HL-60 (cell line): ENCODE results near the gene LACRT.

Source experiments
- DNase-seq, 2 experiments: peaks; one replicate each; pipeline ENCODE4 v3.0.0-alpha.2; 2010 to 2020; ENCODE audit warnings: low read depth in 1 of 2, low spot score in 1 of 2
- H3K27ac ChIP-seq: fragments of 250-450 bp; sonication (Bioruptor Pico); replicated peaks from 2 replicates; pipeline ENCODE4 v1.5.1; 2020; ENCODE audit warnings: mild to moderate bottlenecking, moderate library complexity
- H3K27me3 ChIP-seq: fragments of 250-450 bp; sonication (Bioruptor Pico); 2 replicates; pipeline ENCODE4 v1.5.1; 2021; ENCODE audit warnings: mild to moderate bottlenecking, moderate library complexity; ENCODE audit not compliant: insufficient read depth, poor library complexity, severe bottlenecking
- H3K4me3 ChIP-seq: replicated peaks from 2 replicates; pipeline ENCODE4 v1.5.1; 2011; ENCODE audit warnings: mild to moderate bottlenecking, control low read depth, low read length; ENCODE audit not compliant: insufficient read depth
- CTCF ChIP-seq: IDR thresholded peaks from one replicate; pipeline ENCODE4 v1.5.1; 2011; ENCODE audit warnings: low read length, control low read depth, inconsistent platforms; ENCODE audit not compliant: insufficient read depth
- GABPA ChIP-seq: IDR thresholded peaks from 2 replicates; pipeline ENCODE4 v1.6.1; 2012; ENCODE audit warnings: low read depth
- POLR2AphosphoS5 ChIP-seq: IDR thresholded peaks from 2 replicates; pipeline ENCODE4 v1.6.1; 2012; ENCODE audit warnings: low read depth
- REST ChIP-seq: IDR thresholded peaks from 2 replicates; pipeline ENCODE4 v1.6.1; 2012; ENCODE audit warnings: low read depth; ENCODE audit not compliant: insufficient replicate concordance
- SPI1 ChIP-seq: IDR thresholded peaks from 2 replicates; pipeline ENCODE4 v1.6.1; 2012; ENCODE audit warnings: low read depth, mild to moderate bottlenecking, borderline replicate concordance

LACRT gene

GRCh38 chr12:54593725-54594124, 41.0 kb downstream of the LACRT start:
- no peak overlapping the region for H3K27ac ChIP-seq
- TF ChIP-seq GABPA (no peak), SPI1 (no peak), POLR2AphosphoS5 (no peak), CTCF (no peak), REST (no peak)
- no peak for DNase-seq
- H3K4me3 ChIP-seq = no peak overlapping the region
- H3K27me3 ChIP-seq = peaks cover 28% of the 10 kb centered on the region

GRCh38 chr12:54593135-54593534, 41.6 kb downstream of the LACRT start:
- Histone ChIP-seq H3K4me3 (no peak overlapping the region), H3K27me3 (peaks cover 31% of the 10 kb centered on the region), H3K27ac (no peak overlapping the region)
- TF ChIP-seq POLR2AphosphoS5 (no peak), REST (no peak), SPI1 (no peak), CTCF (no peak), GABPA (no peak)
- DNase-seq = no peak

GRCh38 chr12:54592316-54592715, 42.4 kb downstream of the LACRT start:
- TF ChIP-seq SPI1 (no peak), GABPA (no peak), CTCF (no peak), REST (no peak), POLR2AphosphoS5 (no peak)

More at GRCh38 chr12:54592316-54592715, 42.4 kb downstream of the LACRT start:
- DNase-seq = no peak
- H3K27me3 ChIP-seq = peaks cover 39% of the 10 kb centered on the region
- H3K27ac ChIP-seq = no peak overlapping the region
- no peak overlapping the region for H3K4me3 ChIP-seq
